OCI-LY3 (cell line): ENCODE results near the gene TOR1AIP1.

Source experiments
- H2AFZ ChIP-seq: fragments of 200-600, 300-600 bp; shearing (Covaris generic); 2 replicates; pipeline ENCODE4 v1.6.0; 2014; ENCODE audit warnings: antibody characterized with exemption, low read depth, low read length
- H3K27ac ChIP-seq: fragments of 200-600, 300-600 bp; sonication (generic); 2 replicates; pipeline ENCODE4 v1.5.1; 2014; ENCODE audit warnings: mild to moderate bottlenecking, low read length, moderate library complexity, mixed read lengths
- H3K27me3 ChIP-seq: fragments of 200-600, 300-600 bp; sonication (generic); 2 replicates; pipeline ENCODE4 v1.6.1; 2014; ENCODE audit warnings: low read depth, low read length, mixed read lengths
- H3K36me3 ChIP-seq: fragments of 200-600, 300-600 bp; sonication (generic); replicated peaks from 2 replicates; pipeline ENCODE3; 2014; ENCODE audit warnings: low read depth, low read length, mixed read lengths
- H3K4me1 ChIP-seq: fragments of 300-600, 200-600 bp; sonication (generic); 2 replicates; pipeline ENCODE4 v1.6.1; 2014; ENCODE audit warnings: low read length, mixed read lengths
- H3K4me2 ChIP-seq: fragments of 200-600, 300-600 bp; sonication (generic); 2 replicates; pipeline ENCODE4 v1.6.1; 2014; ENCODE audit warnings: low read length, mixed read lengths
- H3K4me3 ChIP-seq: fragments of 300-600, 200-600 bp; sonication (generic); 2 replicates; pipeline ENCODE4 v1.5.1; 2014; ENCODE audit warnings: antibody characterized with exemption, mild to moderate bottlenecking, low read length, moderate library complexity
- H3K79me2 ChIP-seq: fragments of 300-600, 200-600 bp; shearing (Covaris generic); 2 replicates; pipeline ENCODE4 v1.6.1; 2014; ENCODE audit warnings: mild to moderate bottlenecking, low read length, mixed read lengths
- H3K9ac ChIP-seq: fragments of 300-600, 200-600 bp; shearing (Covaris generic); 2 replicates; pipeline ENCODE4 v1.6.0; 2014; ENCODE audit warnings: mild to moderate bottlenecking, low read length, moderate library complexity
- H3K9me3 ChIP-seq: fragments of 200-600, 300-600 bp; shearing (Covaris generic); 2 replicates; pipeline ENCODE4 v1.6.1; 2014; ENCODE audit warnings: low read length, mixed read lengths; ENCODE audit not compliant: insufficient read depth
- H4K20me1 ChIP-seq: fragments of 200-600, 300-600 bp; sonication (generic); 2 replicates; pipeline ENCODE4 v1.6.1; 2016; ENCODE audit warnings: low read length, mixed read lengths; ENCODE audit not compliant: insufficient read depth
- CTCF ChIP-seq: fragments of 200-600, 300-600 bp; sonication (generic); IDR thresholded peaks from 2 replicates; pipeline ENCODE4 v1.5.1; 2014; ENCODE audit warnings: antibody characterized with exemption, low read length, low read depth
- EZH2phosphoT487 ChIP-seq: fragments of 200-600 bp; shearing (Covaris generic); IDR thresholded peaks from 2 replicates; pipeline ENCODE4 v1.6.1; 2018; ENCODE audit warnings: antibody characterized with exemption, mixed run types, low read depth

TOR1AIP1 gene

DNA sequence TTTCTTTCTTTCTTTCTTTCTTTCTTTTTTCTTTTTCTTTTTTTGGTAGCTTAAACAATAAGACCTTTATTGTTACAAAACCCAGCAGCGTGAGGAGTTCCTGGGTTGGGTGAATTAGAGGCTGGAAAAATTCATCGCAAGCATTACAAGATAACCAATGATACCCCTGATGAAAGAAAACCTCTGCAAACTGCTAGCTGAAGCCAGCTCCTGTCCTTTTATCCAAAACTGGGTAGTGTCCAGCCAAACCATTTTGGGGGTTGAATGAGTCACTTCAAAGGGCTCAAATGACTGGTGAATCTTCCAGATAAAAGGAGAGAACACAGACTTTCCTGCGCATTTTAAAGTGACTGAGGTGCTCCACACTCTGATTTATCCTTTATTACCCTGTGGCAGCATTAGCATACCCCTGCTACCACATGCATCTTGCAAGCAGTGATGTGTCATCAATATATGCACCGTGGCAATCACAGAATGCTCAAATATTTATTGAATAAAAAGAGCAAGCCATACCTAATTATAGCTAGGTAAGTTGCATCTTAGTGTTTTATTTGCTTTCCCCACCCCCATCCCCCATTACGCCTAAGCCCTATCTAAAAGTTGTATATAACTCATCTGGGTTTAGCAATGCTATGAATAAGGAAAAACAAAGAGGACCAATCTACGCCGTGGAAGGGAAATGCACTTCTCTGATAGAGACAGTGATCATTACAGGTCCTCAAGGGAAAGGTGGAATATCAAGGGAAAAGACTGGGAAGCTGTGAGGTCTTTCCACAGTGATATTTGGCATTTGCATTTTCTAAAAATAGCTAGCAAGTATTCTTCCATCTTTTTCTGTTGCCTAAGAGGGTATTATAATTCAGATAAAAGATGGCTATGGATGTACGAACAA is 40.1 kb downstream of the TOR1AIP1 start:
- Histone ChIP-seq H3K9me3 (no peaks in the 10 kb centered on the region), H2AFZ (no peak overlapping the region), H3K27me3 (no peaks in the 10 kb centered on the region), H3K4me3 (no peak overlapping the region), H3K9ac (no peak overlapping the region), H3K4me1 (peaks cover 20% of the 10 kb centered on the region), H4K20me1 (no peaks in the 10 kb centered on the region), H3K4me2 (no peak overlapping the region), H3K36me3 (peaks cover 22% of the 10 kb centered on the region), H3K79me2 (no peaks in the 10 kb centered on the region), H3K27ac (no peak overlapping the region)
- no peak for TF ChIP-seq EZH2phosphoT487
- TF ChIP-seq CTCF, result no peak

DNA sequence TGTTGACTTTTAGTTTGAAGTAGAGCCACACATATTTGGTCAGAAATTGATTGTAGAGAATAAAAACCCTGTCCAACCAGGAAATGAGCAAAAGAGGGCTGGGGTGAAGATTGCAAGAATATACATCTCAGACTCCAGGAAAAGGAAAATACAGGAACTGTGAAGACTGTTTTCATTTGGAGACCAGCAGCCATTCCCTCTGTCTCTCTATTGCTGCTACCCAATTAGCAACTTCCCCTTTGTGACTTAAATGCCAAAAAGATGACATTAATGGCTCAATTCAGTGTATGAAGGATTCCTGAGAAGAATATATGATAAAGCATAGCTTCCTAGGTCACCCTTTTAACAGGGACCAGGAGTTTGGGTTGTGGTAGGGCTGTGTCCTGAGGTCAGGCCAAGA is 40.9 kb downstream of the TOR1AIP1 start:
- Histone ChIP-seq H3K27me3 (no peaks in the 10 kb centered on the region), H3K79me2 (no peaks in the 10 kb centered on the region), H3K4me1 (peaks cover 20% of the 10 kb centered on the region), H4K20me1 (no peaks in the 10 kb centered on the region), H3K4me3 (no peak overlapping the region), H3K36me3 (peaks cover 14% of the 10 kb centered on the region), H2AFZ (no peak overlapping the region), H3K9ac (no peak overlapping the region), H3K4me2 (peak overlapping the region; percentile 34), H3K9me3 (no peaks in the 10 kb centered on the region), H3K27ac (peak overlapping the region; percentile 43)
- no peak for TF ChIP-seq CTCF
- no peak for TF ChIP-seq EZH2phosphoT487

DNA sequence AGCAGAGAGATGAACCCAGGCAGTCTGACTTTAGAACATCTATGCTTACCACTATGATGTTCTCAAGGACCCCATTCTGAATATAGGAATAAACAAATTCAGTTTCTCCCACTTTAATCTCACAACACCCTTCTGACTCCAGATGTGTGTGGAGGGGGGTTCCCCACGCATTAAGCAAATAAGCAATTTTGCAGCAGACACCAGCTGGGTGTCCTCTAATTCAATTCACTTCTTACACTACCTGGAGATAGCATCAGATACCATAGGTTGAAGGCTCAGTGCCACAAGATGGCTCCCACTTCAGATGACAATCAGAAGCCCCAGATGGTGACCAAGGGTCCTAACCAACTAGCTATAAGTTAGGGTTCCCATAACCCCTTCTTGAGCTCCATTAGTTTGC is 42.2 kb downstream of the TOR1AIP1 start:
- no peaks in the 10 kb centered on the region for H3K9me3 ChIP-seq
- peak overlapping the region; percentile 34 for H3K4me2 ChIP-seq
- H3K27me3 ChIP-seq, result no peaks in the 10 kb centered on the region
- H2AFZ ChIP-seq, result no peak overlapping the region
- H3K79me2 ChIP-seq, result no peaks in the 10 kb centered on the region
- H3K4me3 ChIP-seq, result no peak overlapping the region
- peaks cover 4% of the 10 kb centered on the region for H3K36me3 ChIP-seq
- TF ChIP-seq EZH2phosphoT487, result no peak
- TF ChIP-seq CTCF, result no peak
- H3K27ac ChIP-seq, result no peak overlapping the region
- no peaks in the 10 kb centered on the region for H4K20me1 ChIP-seq
- no peak overlapping the region for H3K9ac ChIP-seq
- peaks cover 20% of the 10 kb centered on the region for H3K4me1 ChIP-seq

DNA sequence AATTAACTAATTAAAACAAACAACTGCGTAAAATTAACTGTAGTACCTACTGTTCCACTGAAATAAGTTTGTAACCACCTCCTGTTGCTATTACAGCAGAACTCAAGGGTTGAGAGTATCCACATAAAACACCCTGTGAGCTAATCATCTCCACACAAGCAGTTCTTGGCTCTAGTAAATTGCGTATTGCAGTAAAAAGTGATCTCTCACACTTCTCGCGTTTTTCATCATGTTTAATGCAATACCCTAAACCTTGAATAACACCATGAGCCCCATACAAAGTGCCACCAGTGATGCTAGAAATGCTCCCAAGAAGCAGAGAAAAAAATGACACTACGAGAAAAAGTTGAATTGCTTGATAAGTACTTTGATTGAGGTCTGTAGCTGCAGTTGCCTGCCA is 43.2 kb downstream of the TOR1AIP1 start:
- H3K9me3 ChIP-seq, result no peaks in the 10 kb centered on the region
- no peak for TF ChIP-seq EZH2phosphoT487
- TF ChIP-seq CTCF, result no peak

More for the DNA sequence above, 43.2 kb downstream of the TOR1AIP1 start:
- H2AFZ ChIP-seq, result no peak overlapping the region
- H3K4me3 ChIP-seq, result no peak overlapping the region
- H3K4me2 ChIP-seq, result no peak overlapping the region
- H3K9ac ChIP-seq, result no peak overlapping the region
- H3K27ac ChIP-seq, result no peak overlapping the region
- H3K36me3 ChIP-seq, result no peaks in the 10 kb centered on the region
- H3K79me2 ChIP-seq, result no peaks in the 10 kb centered on the region
- no peaks in the 10 kb centered on the region for H4K20me1 ChIP-seq
- peaks cover 25% of the 10 kb centered on the region for H3K4me1 ChIP-seq
- no peaks in the 10 kb centered on the region for H3K27me3 ChIP-seq
